Neural progenitor cell (in vitro differentiated cells): ENCODE measurements around the gene CYTH1.

Experiments used
- CTCF ChIP-seq: fragments of 200-600 bp; sonication (generic); IDR thresholded peaks from 2 replicates; pipeline ENCODE4 v1.5.1; 2017; ENCODE audit warnings: antibody characterized with exemption, mild to moderate bottlenecking
- EZH2 ChIP-seq: fragments of 200-600 bp; sonication (generic); IDR thresholded peaks from 2 replicates; pipeline ENCODE4 v1.6.1; 2017; ENCODE audit warnings: antibody characterized with exemption, mild to moderate bottlenecking, moderate library complexity
- EZH2phosphoT487 ChIP-seq: fragments of 200-600 bp; sonication (generic); IDR thresholded peaks from 2 replicates; pipeline ENCODE4 v1.6.1; 2017; ENCODE audit warnings: antibody characterized with exemption

GRCh38 chr17:78784352-78784751, 2.3 kb upstream of the CYTH1 start:
- TF ChIP-seq CTCF (no peak), EZH2 (no peak), EZH2phosphoT487 (no peak)
